ENCODE measurements around the gene SHC1.

The SHC1 gene

GRCh38 chr1:154941333-154942013 lies 29.1 kb downstream of the SHC1 start:
- H3K36me3 ChIP-seq (ENCODE audit: insufficient read depth, insufficient read length, low read length), result peaks cover 9% of the 10 kb centered on the region
- DNase-seq (ENCODE audit: low read depth, low spot score), result peak; percentile 28
- H3K9ac ChIP-seq (ENCODE audit: insufficient read length, low read depth), result no peak overlapping the region
- H3K4me1 ChIP-seq (ENCODE audit: insufficient read depth, insufficient read length), result peaks cover 29% of the 10 kb centered on the region
- no peaks in the 10 kb centered on the region for H3K9me3 ChIP-seq (ENCODE audit: insufficient read depth, low read length)
- H3K27me3 ChIP-seq (ENCODE audit: insufficient read depth, insufficient read length), result no peaks in the 10 kb centered on the region
- TF ChIP-seq ZNF274 (IDR thresholded peaks at IDR 0.05; ENCODE audit: low read depth, low read length) (no peak), SUZ12 (IDR thresholded peaks at IDR 0.05; ENCODE audit: extremely low read depth, insufficient read depth, insufficient read length) (no peak), YY1 (IDR thresholded peaks at IDR 0.05; ENCODE audit: insufficient read depth, insufficient read length) (no peak)
- no peak overlapping the region for H3K4me3 ChIP-seq (ENCODE audit: insufficient read length, low read depth)

- peaks cover 29% of the 10 kb centered on the region for H3K4me1 ChIP-seq (ENCODE audit: insufficient read depth, insufficient read length)
- H3K4me3 ChIP-seq (ENCODE audit: insufficient read length, low read depth), result no peak overlapping the region
- DNase-seq (ENCODE audit: low read depth, low spot score), result no peak
- peaks cover 8% of the 10 kb centered on the region for H3K36me3 ChIP-seq (ENCODE audit: insufficient read depth, insufficient read length, low read length)
- H3K9me3 ChIP-seq (ENCODE audit: insufficient read depth, low read length), result no peaks in the 10 kb centered on the region
- no peaks in the 10 kb centered on the region for H3K27me3 ChIP-seq (ENCODE audit: insufficient read depth, insufficient read length)
- no peak overlapping the region for H3K9ac ChIP-seq (ENCODE audit: insufficient read length, low read depth)
- TF ChIP-seq SUZ12 (IDR thresholded peaks at IDR 0.05; ENCODE audit: extremely low read depth, insufficient read depth, insufficient read length), result no peak
- no peak for TF ChIP-seq ZNF274 (IDR thresholded peaks at IDR 0.05; ENCODE audit: low read depth, low read length)
- TF ChIP-seq YY1 (IDR thresholded peaks at IDR 0.05; ENCODE audit: insufficient read depth, insufficient read length), result no peak
Observed at GRCh38 chr1:154940651-154941194, 29.8 kb downstream of the SHC1 start.

- Histone ChIP-seq H3K4me1 (ENCODE audit: insufficient read depth, insufficient read length) (peaks cover 29% of the 10 kb centered on the region), H3K9me3 (ENCODE audit: insufficient read depth, low read length) (no peaks in the 10 kb centered on the region), H3K4me3 (ENCODE audit: insufficient read length, low read depth) (no peak overlapping the region), H3K27me3 (ENCODE audit: insufficient read depth, insufficient read length) (no peaks in the 10 kb centered on the region), H3K36me3 (ENCODE audit: insufficient read depth, insufficient read length, low read length) (peaks cover 2% of the 10 kb centered on the region), H3K9ac (ENCODE audit: insufficient read length, low read depth) (no peak overlapping the region)
- no peak for TF ChIP-seq YY1 (IDR thresholded peaks at IDR 0.05; ENCODE audit: insufficient read depth, insufficient read length)
- DNase-seq (ENCODE audit: low read depth, low spot score), result no peak
Observed at GRCh38 chr1:154940213-154940560, 30.4 kb downstream of the SHC1 start.

GRCh38 chr1:154938604-154939399 lies 31.7 kb downstream of the SHC1 start:
- Histone ChIP-seq H3K36me3 (ENCODE audit: insufficient read depth, insufficient read length, low read length) (no peaks in the 10 kb centered on the region), H3K27me3 (ENCODE audit: insufficient read depth, insufficient read length) (no peaks in the 10 kb centered on the region), H3K9me3 (ENCODE audit: insufficient read depth, low read length) (no peaks in the 10 kb centered on the region), H3K9ac (ENCODE audit: insufficient read length, low read depth) (no peak overlapping the region), H3K4me1 (ENCODE audit: insufficient read depth, insufficient read length) (peaks cover 24% of the 10 kb centered on the region), H3K4me3 (ENCODE audit: insufficient read length, low read depth) (no peak overlapping the region)
- TF ChIP-seq ZNF274 (IDR thresholded peaks at IDR 0.05; ENCODE audit: low read depth, low read length) (no peak), YY1 (IDR thresholded peaks at IDR 0.05; ENCODE audit: insufficient read depth, insufficient read length) (no peak), SUZ12 (IDR thresholded peaks at IDR 0.05; ENCODE audit: extremely low read depth, insufficient read depth, insufficient read length) (no peak)
- DNase-seq (ENCODE audit: low read depth, low spot score), result no peak

GRCh38 chr1:154937988-154938386 lies 32.6 kb downstream of the SHC1 start:
- H3K4me3 ChIP-seq (ENCODE audit: insufficient read length, low read depth), result peak overlapping the region; percentile 70
- H3K9me3 ChIP-seq (ENCODE audit: insufficient read depth, low read length), result no peaks in the 10 kb centered on the region
- no peaks in the 10 kb centered on the region for H3K27me3 ChIP-seq (ENCODE audit: insufficient read depth, insufficient read length)
- H3K4me1 ChIP-seq (ENCODE audit: insufficient read depth, insufficient read length), result peaks cover 24% of the 10 kb centered on the region
- H3K36me3 ChIP-seq (ENCODE audit: insufficient read depth, insufficient read length, low read length), result no peaks in the 10 kb centered on the region
- no peak for DNase-seq (ENCODE audit: low read depth, low spot score)
- TF ChIP-seq SUZ12 (IDR thresholded peaks at IDR 0.05; ENCODE audit: extremely low read depth, insufficient read depth, insufficient read length) (no peak), ZNF274 (IDR thresholded peaks at IDR 0.05; ENCODE audit: low read depth, low read length) (no peak), YY1 (IDR thresholded peaks at IDR 0.05; ENCODE audit: insufficient read depth, insufficient read length) (no peak)
- H3K9ac ChIP-seq (ENCODE audit: insufficient read length, low read depth), result peak overlapping the region; percentile 89

- Histone ChIP-seq H3K36me3 (ENCODE audit: insufficient read depth, insufficient read length, low read length) (no peaks in the 10 kb centered on the region), H3K9ac (ENCODE audit: insufficient read length, low read depth) (peak overlapping the region; percentile 89), H3K27me3 (ENCODE audit: insufficient read depth, insufficient read length) (no peaks in the 10 kb centered on the region), H3K4me3 (ENCODE audit: insufficient read length, low read depth) (peak overlapping the region; percentile 70), H3K4me1 (ENCODE audit: insufficient read depth, insufficient read length) (peaks cover 19% of the 10 kb centered on the region), H3K9me3 (ENCODE audit: insufficient read depth, low read length) (no peaks in the 10 kb centered on the region)
- TF ChIP-seq SUZ12 (IDR thresholded peaks at IDR 0.05; ENCODE audit: extremely low read depth, insufficient read depth, insufficient read length), result no peak
- no peak for TF ChIP-seq ZNF274 (IDR thresholded peaks at IDR 0.05; ENCODE audit: low read depth, low read length)
- no peak for TF ChIP-seq YY1 (IDR thresholded peaks at IDR 0.05; ENCODE audit: insufficient read depth, insufficient read length)
- peak; percentile 88 for DNase-seq (ENCODE audit: low read depth, low spot score)
Observed at GRCh38 chr1:154937085-154937987, 33.2 kb downstream of the SHC1 start.
